GM12873 (cell line): Measurements from ENCODE around the gene CYP2B6.

ENCODE experiments used
- TF ChIP-seq, protein P1 (sequence below): IDR thresholded peaks from 2 replicates; pipeline ENCODE4 v1.5.1; 2012; ENCODE audit warnings: low read depth, mild to moderate bottlenecking, moderate library complexity, low read length, control low read depth; ENCODE audit not compliant: insufficient read depth; ENCODE audit errors: missing control alignments

CYP2B6 gene

DNA sequence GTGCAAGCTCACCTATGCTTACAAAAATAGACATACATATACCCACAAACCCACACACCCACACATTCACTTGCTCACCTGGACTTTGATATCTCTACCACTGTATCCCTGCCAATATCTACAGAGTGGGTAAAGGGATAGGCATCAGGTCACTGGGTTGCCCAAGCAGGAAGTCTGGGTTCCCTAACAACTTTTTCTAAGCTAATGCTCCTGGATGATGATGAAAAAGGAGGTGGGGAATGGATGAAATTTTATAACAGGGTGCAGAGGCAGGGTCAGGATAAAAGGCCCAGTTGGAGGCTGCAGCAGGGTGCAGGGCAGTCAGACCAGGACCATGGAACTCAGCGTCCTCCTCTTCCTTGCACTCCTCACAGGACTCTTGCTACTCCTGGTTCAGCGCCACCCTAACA is at the start of gene CYP2B6:
Gene CYP2B6, plus strand, starts transcription at position 311 of the 410 bp plus-strand sequence. Its CDS starts 24 bp downstream, at position 335.
- TF ChIP-seq, protein P1, sequence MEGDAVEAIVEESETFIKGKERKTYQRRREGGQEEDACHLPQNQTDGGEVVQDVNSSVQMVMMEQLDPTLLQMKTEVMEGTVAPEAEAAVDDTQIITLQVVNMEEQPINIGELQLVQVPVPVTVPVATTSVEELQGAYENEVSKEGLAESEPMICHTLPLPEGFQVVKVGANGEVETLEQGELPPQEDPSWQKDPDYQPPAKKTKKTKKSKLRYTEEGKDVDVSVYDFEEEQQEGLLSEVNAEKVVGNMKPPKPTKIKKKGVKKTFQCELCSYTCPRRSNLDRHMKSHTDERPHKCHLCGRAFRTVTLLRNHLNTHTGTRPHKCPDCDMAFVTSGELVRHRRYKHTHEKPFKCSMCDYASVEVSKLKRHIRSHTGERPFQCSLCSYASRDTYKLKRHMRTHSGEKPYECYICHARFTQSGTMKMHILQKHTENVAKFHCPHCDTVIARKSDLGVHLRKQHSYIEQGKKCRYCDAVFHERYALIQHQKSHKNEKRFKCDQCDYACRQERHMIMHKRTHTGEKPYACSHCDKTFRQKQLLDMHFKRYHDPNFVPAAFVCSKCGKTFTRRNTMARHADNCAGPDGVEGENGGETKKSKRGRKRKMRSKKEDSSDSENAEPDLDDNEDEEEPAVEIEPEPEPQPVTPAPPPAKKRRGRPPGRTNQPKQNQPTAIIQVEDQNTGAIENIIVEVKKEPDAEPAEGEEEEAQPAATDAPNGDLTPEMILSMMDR = no peak

DNA sequence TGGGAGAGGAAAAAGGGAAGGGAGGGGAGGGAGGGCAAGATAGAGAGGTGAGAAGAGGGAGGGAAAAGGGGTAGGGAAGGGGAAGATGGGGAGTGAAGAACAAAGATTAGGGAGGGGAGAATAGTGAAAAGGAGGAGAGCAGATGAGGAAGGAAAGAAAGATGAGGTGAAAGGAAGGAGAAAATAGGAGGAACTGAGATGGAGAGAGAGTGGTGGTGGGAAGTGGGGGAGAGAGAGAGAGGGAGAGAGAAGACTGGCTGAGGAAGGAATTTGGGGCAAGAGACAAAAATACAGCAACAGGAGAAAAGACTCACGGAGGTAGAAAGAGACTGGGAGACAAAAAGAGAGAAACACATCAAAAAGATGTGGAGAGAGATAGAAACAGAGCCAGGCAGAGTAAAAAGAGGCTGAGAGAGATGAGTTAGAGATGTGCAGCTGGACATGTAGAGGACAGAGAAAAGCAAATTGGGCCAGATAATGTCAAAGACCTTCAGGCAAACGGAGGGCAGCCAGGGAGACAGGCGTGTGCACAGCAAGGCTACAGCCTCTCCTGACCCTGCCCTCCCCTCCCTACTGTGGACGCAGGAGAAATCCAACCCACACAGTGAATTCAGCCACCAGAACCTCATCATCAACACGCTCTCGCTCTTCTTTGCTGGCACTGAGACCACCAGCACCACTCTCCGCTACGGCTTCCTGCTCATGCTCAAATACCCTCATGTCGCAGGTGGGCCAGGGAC is 49.4 kb upstream of the CYP2B6 start:
- TF ChIP-seq, protein P1 = no peak

DNA sequence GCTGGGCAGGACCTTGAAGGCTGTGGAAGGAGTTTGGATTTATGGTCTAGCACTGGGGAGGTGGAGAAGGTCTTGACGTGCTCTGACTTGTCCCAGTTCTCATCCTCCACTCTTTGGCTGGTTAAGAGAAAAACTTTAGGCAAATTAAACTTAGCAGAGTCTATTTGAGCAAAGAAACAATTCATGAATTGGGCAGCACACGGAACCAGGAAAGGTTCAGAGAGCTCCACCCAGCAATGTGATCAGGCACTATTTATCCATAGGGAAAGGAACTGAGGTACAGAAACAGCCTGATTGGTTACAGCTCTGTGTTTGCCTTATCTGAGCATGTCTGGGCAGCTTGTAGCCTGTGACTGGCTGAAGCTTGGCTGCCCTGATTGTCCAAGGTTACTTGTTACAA is 45.4 kb upstream of the CYP2B6 start:
- TF ChIP-seq, protein P1 = no peak

DNA sequence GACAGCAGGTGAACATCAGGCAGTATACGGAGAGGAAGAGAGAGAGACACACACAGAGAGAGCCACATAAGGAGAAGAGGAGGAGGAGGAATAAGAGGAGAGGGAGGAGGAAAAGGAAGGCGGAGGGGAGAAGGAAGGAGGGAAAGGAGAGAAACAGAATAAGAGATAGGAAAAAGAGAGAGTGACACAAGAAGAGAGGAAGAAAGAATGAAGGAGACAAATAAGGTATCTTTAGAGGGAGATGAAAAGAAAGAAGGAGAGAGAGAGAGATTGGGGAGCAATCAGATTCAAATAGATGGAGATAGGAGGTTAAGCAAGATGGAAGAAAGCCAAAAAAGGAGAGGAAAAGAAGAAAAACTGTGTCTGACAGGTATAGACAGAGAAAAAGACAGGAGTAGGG is 44.0 kb upstream of the CYP2B6 start:
- TF ChIP-seq, protein P1 = no peak

DNA sequence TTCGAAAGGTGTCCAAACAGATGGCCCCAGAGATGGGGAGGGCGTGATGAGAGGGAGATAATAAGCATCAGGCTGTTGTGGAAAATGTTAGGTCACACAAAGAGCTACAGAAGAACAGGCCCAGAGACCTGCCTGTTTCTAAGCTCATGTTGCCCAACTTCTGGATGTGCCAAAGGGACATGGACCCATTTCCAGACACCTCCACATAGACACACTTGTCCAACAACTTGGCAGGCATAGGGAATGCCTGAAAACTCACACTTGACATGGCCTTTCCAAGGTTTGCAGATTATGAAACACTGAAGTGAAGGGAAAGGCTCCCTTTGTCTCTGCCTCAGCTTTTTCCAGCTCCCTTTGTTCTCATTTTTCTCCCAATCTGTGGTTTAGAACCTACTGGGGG is 43.5 kb upstream of the CYP2B6 start:
- TF ChIP-seq, protein P1 = no peak

DNA sequence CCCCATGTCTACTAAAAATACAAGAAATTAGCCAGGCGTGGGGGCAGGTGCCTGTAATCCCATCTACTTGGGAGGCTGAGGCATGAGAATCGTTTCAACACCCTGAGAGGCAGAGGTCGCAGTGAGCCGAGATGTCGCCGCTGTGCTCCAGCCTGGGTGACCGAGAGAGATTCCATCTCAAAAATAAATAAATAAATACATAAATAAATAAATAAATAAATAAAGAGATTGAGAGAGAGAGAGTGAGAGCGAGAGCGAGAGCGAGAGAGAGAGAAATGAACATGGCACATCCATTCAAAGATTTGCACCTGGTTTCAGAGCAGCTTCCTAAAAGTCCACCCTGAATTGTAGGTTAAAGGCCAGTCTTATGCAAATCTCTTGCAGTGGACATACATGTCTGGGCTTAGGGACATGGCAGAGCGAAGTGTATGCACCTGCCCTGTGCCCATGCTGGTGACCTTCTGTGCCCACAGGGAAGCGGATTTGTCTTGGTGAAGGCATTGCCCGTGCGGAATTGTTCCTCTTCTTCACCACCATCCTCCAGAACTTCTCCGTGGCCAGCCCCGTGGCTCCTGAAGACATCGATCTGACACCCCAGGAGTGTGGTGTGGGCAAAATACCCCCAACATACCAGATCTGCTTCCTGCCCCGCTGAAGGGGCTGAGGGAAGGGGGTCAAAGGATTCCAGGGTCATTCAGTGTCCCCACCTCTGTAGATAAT is 42.3 kb upstream of the CYP2B6 start:
- TF ChIP-seq, protein P1 = no peak

DNA sequence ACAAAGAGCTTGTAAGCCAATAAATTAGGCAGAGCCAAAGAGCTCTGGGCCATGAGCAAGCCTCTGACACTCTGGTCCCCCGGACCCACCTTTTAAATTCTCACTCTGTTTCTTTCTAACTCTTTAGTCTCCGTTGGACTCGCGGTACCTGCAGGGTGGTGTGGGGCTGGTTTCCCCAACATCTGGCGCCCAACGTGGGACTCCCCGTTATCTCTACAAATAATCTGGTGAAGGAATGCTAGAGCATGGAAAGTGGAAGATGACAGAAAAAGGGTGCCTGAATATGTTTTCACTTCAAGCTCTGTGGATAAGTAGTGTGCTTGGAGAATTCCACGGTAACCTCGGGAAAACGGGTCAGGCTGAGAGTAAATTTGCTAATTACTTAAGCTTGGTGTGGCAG is 36.5 kb upstream of the CYP2B6 start:
- TF ChIP-seq, protein P1 = no peak
